NB4 (cell line): ENCODE data around the gene STOX1.

Experiments
- CTCF ChIP-seq: IDR thresholded peaks from one replicate; pipeline ENCODE4 v1.5.1; 2012; ENCODE audit warnings: low read depth, low read length
- TF ChIP-seq, protein P1 (sequence below): IDR thresholded peaks from 2 replicates; pipeline ENCODE4 v1.6.1; 2011; ENCODE audit warnings: low read depth, low read length

GRCh38 chr10:68828833-68829232, 1.5 kb downstream of the STOX1 start:
- TF ChIP-seq CTCF: no peak
- TF ChIP-seq, protein P1, sequence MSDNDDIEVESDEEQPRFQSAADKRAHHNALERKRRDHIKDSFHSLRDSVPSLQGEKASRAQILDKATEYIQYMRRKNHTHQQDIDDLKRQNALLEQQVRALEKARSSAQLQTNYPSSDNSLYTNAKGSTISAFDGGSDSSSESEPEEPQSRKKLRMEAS: no peak
